UCSD-AML1 (cell line): Measurements from ENCODE around the gene WDR45.

Experiments used
- DNase-seq: peaks from one replicate; lab custom pipeline; 2025; ENCODE audit not compliant: unreplicated experiment; lab: John Stamatoyannopoulos, UW

WDR45 gene

GRCh38 chrX:49079489-49080428, at the start of gene WDR45:
TSS of gene WDR45 (minus strand) at chrX:49079887. CDS start at chrX:49078095, 1,792 bp downstream.
- peak; percentile 63 for DNase-seq

- DNase-seq: peak; percentile 21
These were observed 49.7 kb upstream of the WDR45 start for GRCh38 chrX:49129427-49129826.

- DNase-seq: peak; percentile 32
These were observed 48.1 kb upstream of the WDR45 start for GRCh38 chrX:49127742-49128258.

GRCh38 chrX:49122499-49122898, 42.8 kb upstream of the WDR45 start:
- DNase-seq: no peak

- DNase-seq: no peak
These were observed 40.4 kb upstream of the WDR45 start for GRCh38 chrX:49120091-49120490.

- DNase-seq: no peak
These were observed 37.9 kb upstream of the WDR45 start for GRCh38 chrX:49117581-49117980.

- DNase-seq: no peak
These were observed 37.0 kb upstream of the WDR45 start for GRCh38 chrX:49116716-49117115.

GRCh38 chrX:49116076-49116475, 36.4 kb upstream of the WDR45 start:
- DNase-seq: no peak

GRCh38 chrX:49111791-49112190, 32.1 kb upstream of the WDR45 start:
- no peak for DNase-seq

GRCh38 chrX:49110417-49110816, 30.7 kb upstream of the WDR45 start:
- DNase-seq: no peak

- no peak for DNase-seq
These were observed 29.0 kb upstream of the WDR45 start for GRCh38 chrX:49108641-49109040.

GRCh38 chrX:49106930-49107329, 27.2 kb upstream of the WDR45 start:
- DNase-seq: peak; percentile 34

GRCh38 chrX:49106296-49106695, 26.6 kb upstream of the WDR45 start:
- DNase-seq: no peak

- no peak for DNase-seq
These were observed 23.9 kb upstream of the WDR45 start for GRCh38 chrX:49103637-49104036.

- DNase-seq: no peak
These were observed 22.5 kb upstream of the WDR45 start for GRCh38 chrX:49102190-49102589.

- DNase-seq: no peak
These were observed 21.9 kb upstream of the WDR45 start for GRCh38 chrX:49101629-49101984.

- DNase-seq: peak; percentile 90
These were observed 21.3 kb upstream of the WDR45 start for GRCh38 chrX:49100704-49101628.

GRCh38 chrX:49096419-49096818, 16.7 kb upstream of the WDR45 start:
- DNase-seq: no peak

GRCh38 chrX:49089553-49089952, 9.9 kb upstream of the WDR45 start:
- no peak for DNase-seq

- no peak for DNase-seq
These were observed 2.7 kb upstream of the WDR45 start for GRCh38 chrX:49082271-49082871.

- no peak for DNase-seq
These were observed 1.7 kb downstream of the WDR45 start for GRCh38 chrX:49077941-49078340.
